ENCODE results near the gene COG5.
A peak's percentile ranks its signal among the peaks of the same experiment; 100 is the strongest.

COG5 gene

GRCh38 chr7:107196834-107197610 lies 366.7 kb downstream of the COG5 start:
- no peak overlapping the region for H3K4me3 ChIP-seq (ENCODE audit: low read length, poor library complexity, severe bottlenecking)
- H3K9me3 ChIP-seq (ENCODE audit: insufficient read depth, low read depth, low read length), result no peaks in the 10 kb centered on the region
- H3K4me1 ChIP-seq (ENCODE audit: insufficient read depth, low read length, poor library complexity, severe bottlenecking), result no peaks in the 10 kb centered on the region
- H3F3A ChIP-seq (ENCODE audit: low read depth), result no peaks in the 10 kb centered on the region
- peaks cover 58% of the 10 kb centered on the region; the same call in 1 of the 2 replicates for H3K36me3 ChIP-seq (ENCODE audit: insufficient read depth, low read length)
- H2AFZ ChIP-seq (ENCODE audit: low read length), result no peak overlapping the region
- no peaks in the 10 kb centered on the region for H4K20me1 ChIP-seq (ENCODE audit: insufficient read depth, low read length, poor library complexity, severe bottlenecking)
- TF ChIP-seq CTCF (conservative IDR thresholded peaks at IDR 0.05; ENCODE audit: low read length) (no peak), EZH2phosphoT487 (IDR thresholded peaks at IDR 0.05; ENCODE audit: borderline replicate concordance) (no peak)
- no peak overlapping the region for H3K4me2 ChIP-seq (ENCODE audit: low read depth, low read length, poor library complexity, severe bottlenecking)
- no peaks in the 10 kb centered on the region for H3K9me2 ChIP-seq (replicated peaks; ENCODE audit: low read depth, low read length)
- H3K9ac ChIP-seq (ENCODE audit: low read depth, low read length, poor library complexity, severe bottlenecking), result no peak overlapping the region
- H3K79me2 ChIP-seq (ENCODE audit: insufficient read depth, low read length), result no peaks in the 10 kb centered on the region
- H3K27me3 ChIP-seq (ENCODE audit: insufficient read depth, low read length, poor library complexity, severe bottlenecking), result no peaks in the 10 kb centered on the region

- H3K4me2 ChIP-seq (ENCODE audit: low read depth, low read length, poor library complexity, severe bottlenecking), result no peak overlapping the region
- no peak overlapping the region for H2AFZ ChIP-seq (ENCODE audit: low read length)
- no peaks in the 10 kb centered on the region for H4K20me1 ChIP-seq (ENCODE audit: insufficient read depth, low read length, poor library complexity, severe bottlenecking)
- no peaks in the 10 kb centered on the region for H3K79me2 ChIP-seq (ENCODE audit: insufficient read depth, low read length)
- H3K9ac ChIP-seq (ENCODE audit: low read depth, low read length, poor library complexity, severe bottlenecking), result no peak overlapping the region
- peaks cover 61% of the 10 kb centered on the region for H3K36me3 ChIP-seq (ENCODE audit: insufficient read depth, low read length)
- peak; percentile 23; the same call in 1 of the 2 replicates for TF ChIP-seq CTCF (conservative IDR thresholded peaks at IDR 0.05; ENCODE audit: low read length)
- no peak for TF ChIP-seq EZH2phosphoT487 (IDR thresholded peaks at IDR 0.05; ENCODE audit: borderline replicate concordance)
- H3K4me3 ChIP-seq (ENCODE audit: low read length, poor library complexity, severe bottlenecking), result no peak overlapping the region
- H3K9me2 ChIP-seq (replicated peaks; ENCODE audit: low read depth, low read length), result no peaks in the 10 kb centered on the region
- H3K27me3 ChIP-seq (ENCODE audit: insufficient read depth, low read length, poor library complexity, severe bottlenecking), result no peaks in the 10 kb centered on the region
- no peaks in the 10 kb centered on the region for H3K9me3 ChIP-seq (ENCODE audit: insufficient read depth, low read depth, low read length)
- H3F3A ChIP-seq (ENCODE audit: low read depth), result no peaks in the 10 kb centered on the region
- no peaks in the 10 kb centered on the region for H3K4me1 ChIP-seq (ENCODE audit: insufficient read depth, low read length, poor library complexity, severe bottlenecking)
Observed at GRCh38 chr7:107194052-107194451, 369.7 kb downstream of the COG5 start.

- Histone ChIP-seq H3K27me3 (ENCODE audit: insufficient read depth, low read length, poor library complexity, severe bottlenecking) (no peaks in the 10 kb centered on the region), H3K79me2 (ENCODE audit: insufficient read depth, low read length) (no peaks in the 10 kb centered on the region), H3F3A (ENCODE audit: low read depth) (no peaks in the 10 kb centered on the region), H3K4me3 (ENCODE audit: low read length, poor library complexity, severe bottlenecking) (no peak overlapping the region), H3K9me2 (replicated peaks; ENCODE audit: low read depth, low read length) (no peaks in the 10 kb centered on the region), H3K36me3 (ENCODE audit: insufficient read depth, low read length) (peaks cover 68% of the 10 kb centered on the region), H3K4me2 (ENCODE audit: low read depth, low read length, poor library complexity, severe bottlenecking) (no peak overlapping the region), H2AFZ (ENCODE audit: low read length) (no peak overlapping the region), H4K20me1 (ENCODE audit: insufficient read depth, low read length, poor library complexity, severe bottlenecking) (no peaks in the 10 kb centered on the region), H3K4me1 (ENCODE audit: insufficient read depth, low read length, poor library complexity, severe bottlenecking) (no peaks in the 10 kb centered on the region), H3K9me3 (ENCODE audit: insufficient read depth, low read depth, low read length) (no peaks in the 10 kb centered on the region), H3K9ac (ENCODE audit: low read depth, low read length, poor library complexity, severe bottlenecking) (no peak overlapping the region)
- TF ChIP-seq EZH2phosphoT487 (IDR thresholded peaks at IDR 0.05; ENCODE audit: borderline replicate concordance), result no peak
- no peak for TF ChIP-seq CTCF (conservative IDR thresholded peaks at IDR 0.05; ENCODE audit: low read length)
Observed at GRCh38 chr7:107190090-107190489, 373.6 kb downstream of the COG5 start.

All from Loucy (cell line).